ENCODE measurements around the gene MRPL11.
"Not testable (repeated sequence)": the region's sequence is repeated elsewhere in the genome, so short reads cannot be mapped to it uniquely, and the experiment has no call there.

The MRPL11 gene

DNA sequence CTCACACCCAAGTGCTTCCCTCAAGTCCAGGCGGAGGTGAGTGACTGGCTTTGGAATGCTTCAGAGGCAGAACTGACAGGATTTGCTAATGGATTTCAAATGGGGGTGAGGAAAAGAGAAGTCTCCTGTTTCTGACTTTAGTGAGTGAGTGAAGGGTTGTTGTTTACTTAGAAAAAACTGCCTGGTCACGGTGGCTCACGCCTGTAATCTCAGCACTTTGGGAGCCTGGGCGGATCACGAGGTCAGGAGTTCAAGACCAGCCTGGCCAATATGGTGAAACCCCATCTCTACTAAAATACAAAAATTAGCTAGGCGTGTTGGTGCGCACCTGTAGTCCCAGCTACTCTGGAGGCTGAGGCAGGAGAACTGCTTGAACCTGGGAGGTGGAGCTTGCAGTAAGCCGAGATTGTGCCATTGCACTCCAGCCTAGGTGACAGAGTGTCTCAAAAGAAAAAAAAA lies 6.7 kb downstream of the MRPL11 start:
- not testable (repeated sequence) for DNase-seq (ENCODE audit: low read depth in 2 of 3, low spot score in 1 of 3)

DNA sequence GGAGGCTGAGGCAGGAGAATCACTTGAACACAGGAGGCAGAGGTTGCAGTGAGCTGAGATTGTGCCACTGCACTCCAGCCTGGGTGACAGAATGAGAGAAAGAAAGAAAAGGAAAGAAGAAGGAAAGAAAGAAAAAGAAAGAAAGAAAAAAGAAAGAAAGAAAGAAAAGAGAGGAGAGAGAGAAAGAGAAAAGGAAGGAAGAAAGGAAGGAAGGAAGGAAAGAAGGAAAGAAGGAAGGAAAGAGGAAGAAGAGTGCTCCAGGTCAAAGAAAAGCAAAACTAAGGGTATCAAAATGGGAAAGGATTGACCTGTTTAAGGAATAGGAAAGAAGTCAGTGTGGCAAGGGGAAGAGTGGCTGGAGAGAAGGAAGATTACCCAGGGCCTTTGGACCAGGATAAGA lies 7.4 kb downstream of the MRPL11 start:
- DNase-seq (ENCODE audit: low read depth in 2 of 3, low spot score in 1 of 3), result not testable (repeated sequence)

DNA sequence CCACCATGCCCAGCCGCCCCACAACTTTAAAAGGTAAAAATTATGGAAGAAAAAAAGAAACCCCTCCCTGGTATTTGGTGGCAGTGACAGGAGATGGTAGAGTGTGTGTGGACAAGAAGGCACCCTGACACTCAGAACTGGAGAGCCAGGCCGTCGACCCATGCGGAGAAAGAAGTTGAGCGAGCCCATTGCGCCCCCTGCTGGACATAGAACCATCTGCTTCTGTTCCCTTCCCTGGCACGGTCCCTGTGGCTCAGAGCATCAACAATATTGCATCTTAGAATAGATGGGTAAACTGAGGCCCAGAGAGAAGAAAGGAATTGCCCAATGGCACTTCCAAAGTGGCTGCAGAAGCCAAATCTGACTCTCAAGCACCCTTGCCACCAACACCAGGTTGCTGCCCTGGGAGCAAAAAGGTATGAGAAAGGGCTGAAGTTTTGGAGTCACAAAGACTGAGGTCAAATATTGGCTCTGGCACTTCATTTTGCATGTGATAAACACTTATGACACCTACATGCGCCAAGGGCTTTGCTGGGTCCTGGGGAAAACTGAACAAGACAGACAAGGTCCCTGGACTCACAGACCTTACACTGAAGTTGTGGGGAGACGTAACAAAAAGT lies 8.6 kb downstream of the MRPL11 start:
- DNase-seq (ENCODE audit: low read depth in 2 of 3, low spot score in 1 of 3), result peak; percentile 65 to 78 (median 68)

DNA sequence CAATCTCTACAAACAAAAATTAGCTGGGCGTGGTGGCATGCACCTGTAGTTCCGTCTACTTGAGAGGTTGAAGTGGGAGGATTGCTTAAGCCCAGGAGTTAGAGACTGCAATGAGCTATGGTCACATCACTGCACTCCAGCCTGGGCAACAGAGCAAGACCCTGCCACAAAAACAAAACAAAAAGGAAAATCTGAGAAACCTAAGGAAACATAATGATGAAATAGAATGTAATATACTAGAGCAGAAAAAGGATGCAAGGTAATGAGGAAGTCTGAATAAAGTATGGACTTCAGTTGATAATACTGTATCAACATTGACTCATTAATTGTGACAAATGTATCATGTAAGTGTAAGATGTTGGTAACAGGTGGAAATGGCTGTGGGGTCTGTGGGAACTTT lies 9.7 kb downstream of the MRPL11 start:
- DNase-seq (ENCODE audit: low read depth in 2 of 3, low spot score in 1 of 3), result no peak

DNA sequence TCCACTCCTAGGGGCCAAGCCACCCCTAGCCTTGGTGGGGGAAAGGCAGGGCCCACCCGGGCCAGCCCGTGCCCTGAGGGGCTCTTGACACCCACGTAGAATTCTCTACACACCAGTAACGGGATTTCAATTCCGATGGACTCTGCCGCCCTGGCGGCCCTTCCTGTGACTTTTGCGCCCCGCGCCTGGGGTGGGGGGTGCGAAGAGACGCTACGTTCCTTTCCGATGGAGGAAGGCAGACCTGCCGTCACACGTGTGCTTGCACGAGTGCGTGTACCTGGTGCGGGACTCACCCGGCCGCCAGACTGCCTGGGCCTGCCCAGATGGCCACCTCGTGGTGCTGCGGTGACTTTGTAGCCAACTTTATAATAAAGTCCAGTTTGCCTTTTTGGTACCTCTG lies 12.3 kb downstream of the MRPL11 start:
- DNase-seq (ENCODE audit: low read depth in 2 of 3, low spot score in 1 of 3), result no peak

DNA sequence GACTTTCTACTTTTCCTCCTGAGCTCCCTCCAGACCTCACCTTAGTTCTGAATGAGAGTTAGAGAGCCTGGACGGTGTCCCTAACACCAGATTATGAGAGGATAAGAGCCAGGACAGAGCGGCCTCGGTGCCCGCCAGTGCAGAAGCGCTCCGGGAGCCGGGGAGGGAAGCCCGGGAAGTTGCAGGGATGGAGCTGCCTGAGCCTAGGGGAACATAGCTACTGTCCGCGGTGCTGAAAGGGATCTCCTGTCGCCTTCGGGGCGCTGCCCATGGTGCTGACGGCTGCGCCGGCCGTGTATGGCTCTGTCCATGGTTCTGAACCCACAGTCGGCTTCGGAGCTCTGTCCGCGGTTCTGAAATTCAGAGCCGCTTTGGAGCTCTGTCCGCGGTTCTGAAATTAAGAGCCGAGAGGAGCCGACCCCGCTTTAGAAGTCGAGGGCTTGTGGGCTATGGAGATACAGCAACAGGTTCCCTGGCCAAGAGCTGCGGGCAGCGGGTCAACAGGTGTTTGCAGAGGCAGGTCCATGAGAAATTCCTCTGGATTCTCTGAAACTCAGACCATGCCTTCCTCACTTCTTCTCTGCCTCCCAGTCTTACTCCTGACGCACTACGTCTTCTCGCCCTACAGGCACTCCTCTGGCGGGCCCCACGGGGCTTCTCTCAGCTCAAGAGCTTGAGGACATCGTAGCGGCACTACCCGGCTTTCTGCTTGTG lies 17.0 kb downstream of the MRPL11 start:
- peak; percentile 71 to 94 (median 81) for DNase-seq (ENCODE audit: low read depth in 2 of 3, low spot score in 1 of 3)

DNA sequence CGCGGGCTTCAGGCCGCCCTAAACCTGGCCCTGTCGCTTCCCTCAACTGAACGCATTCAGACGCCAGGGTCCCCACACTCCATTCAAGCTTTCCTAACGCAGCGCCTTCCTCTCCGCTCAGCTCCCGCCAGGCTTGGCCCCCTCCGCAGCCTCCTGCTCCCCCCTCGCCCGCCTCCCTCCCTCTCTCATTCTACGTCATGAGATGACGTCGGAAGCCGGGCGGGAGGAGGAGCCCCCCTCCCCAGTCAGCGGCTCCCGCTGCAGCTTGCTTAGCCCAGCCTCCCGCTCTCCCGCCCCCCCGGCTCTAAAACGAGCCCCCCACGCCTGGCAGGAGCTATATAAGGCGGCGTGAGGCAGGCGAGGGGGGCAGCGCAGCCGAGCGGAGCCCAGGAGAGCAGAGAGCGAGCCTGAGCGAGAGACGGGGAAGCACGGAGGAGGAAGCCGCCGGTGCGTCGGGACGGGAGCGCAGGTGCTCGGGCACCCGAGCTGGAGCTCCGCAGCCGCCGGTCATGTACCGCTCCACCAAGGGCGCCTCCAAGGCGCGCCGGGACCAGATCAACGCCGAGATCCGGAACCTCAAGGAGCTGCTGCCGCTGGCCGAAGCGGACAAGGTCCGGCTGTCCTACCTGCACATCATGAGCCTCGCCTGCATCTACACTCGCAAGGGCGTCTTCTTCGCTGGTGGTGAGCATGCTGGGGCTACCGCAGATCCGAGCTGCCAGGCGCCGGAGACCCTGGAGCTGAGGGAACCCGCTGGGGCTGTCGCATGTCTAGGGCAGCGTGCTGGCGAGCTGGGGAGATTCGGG lies 17.8 kb downstream of the MRPL11 start, which contains the start of gene NPAS4:
Gene NPAS4, plus strand, starts transcription at position 365 of the 806 bp plus-strand sequence. Its CDS starts 145 bp downstream, at position 510.
- DNase-seq (ENCODE audit: low read depth in 2 of 3, low spot score in 1 of 3), result no peak

DNA sequence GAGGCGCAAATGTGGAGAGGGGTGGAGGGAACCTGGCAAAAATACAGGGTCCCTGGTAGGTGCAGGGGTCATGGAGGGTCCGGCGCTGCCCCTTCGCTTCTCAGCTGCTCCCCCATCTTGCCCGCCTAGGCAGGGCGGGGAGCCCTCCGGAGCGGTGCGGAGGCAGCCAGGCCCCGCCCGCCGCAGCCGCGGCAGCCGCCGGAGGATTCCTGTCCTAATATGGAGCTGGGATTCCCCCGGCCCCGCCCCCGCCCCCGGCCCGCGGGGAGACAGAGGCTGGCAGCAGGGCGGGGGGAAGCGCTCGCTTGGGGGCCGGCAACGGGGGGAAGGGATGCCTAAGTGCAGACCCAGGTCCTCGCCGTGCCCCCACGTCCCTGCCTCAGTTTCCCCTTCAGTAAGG lies 18.8 kb downstream of the MRPL11 start:
- DNase-seq (ENCODE audit: low read depth in 2 of 3, low spot score in 1 of 3), result no peak

DNA sequence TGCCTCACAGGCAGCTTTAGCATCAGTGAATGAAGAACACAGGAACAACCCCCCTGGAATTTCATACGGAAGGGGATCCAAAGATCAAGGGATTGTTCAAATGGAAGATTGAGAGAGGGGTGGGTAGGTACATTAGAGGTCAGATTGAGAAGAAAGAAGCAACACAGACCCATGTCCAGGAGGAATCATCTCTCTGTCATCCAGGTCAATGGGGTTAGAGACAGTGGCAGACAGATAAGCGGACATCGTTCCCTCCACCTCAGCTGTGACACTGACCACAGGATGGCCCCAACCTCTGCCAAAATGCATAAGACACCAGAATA lies 19.7 kb downstream of the MRPL11 start:
- no peak for DNase-seq (ENCODE audit: low read depth in 2 of 3, low spot score in 1 of 3)

DNA sequence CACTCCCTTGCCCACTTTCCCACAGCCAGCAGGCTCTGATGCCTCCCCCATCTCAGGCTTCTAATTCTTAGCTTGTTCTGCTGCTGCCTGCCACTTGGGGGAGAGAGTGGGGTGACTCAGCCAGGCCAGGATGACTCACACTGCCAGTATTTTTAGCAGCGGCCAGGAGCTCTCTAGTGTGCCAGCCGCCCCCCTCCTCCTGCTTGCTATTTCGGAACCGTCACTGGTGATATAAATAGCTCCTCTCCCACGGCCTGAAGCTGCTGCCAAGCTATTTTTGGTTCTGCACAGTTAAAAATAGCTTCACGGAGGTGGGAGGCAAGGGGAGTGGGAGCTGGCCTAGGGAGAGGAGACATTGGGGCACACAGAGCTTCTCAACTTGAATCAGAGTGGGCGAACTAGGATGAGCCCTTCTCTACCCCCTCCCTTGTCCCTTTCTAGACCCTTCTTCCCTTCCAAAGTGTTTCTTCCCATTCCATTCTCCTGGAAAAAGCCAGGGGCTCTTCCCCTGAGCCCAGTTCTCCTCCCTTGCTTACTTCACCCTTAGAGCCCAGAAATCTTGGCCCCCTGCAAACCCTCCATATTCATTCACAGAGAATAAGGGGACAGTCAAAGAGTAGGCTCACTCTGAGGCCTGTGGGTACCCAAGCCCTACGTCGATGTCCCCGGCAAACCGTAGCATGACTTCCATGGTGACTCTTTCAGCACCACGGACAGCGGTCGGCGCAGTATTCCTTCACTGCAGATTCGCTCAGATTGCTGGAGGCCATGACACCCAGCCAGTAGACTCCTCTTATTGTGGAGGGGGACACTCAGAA lies 20.3 kb downstream of the MRPL11 start:
- DNase-seq (ENCODE audit: low read depth in 2 of 3, low spot score in 1 of 3), result peak; percentile 66 to 75 (median 67)

DNA sequence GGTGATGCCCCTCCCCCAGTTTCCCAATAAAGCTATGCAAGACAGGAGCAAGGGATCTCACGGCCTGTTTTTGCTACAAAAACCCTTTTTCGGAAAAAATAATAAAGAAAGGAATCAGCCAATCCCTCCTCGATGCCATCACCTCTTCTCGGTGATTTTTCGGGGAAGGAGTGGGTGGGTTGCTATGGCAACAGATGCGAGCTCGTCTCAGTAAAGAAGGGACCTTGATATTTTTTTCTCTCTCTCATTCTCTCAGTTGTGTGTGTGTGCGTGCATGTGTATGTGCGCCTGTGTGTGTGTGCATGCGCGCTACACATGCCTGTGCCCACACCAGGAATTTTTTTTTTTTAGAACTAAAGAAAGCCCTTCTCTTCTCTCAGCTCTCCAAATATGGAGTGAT lies 21.6 kb downstream of the MRPL11 start:
- peak; percentile 25 to 37 (median 28) for DNase-seq (ENCODE audit: low read depth in 2 of 3, low spot score in 1 of 3)

DNA sequence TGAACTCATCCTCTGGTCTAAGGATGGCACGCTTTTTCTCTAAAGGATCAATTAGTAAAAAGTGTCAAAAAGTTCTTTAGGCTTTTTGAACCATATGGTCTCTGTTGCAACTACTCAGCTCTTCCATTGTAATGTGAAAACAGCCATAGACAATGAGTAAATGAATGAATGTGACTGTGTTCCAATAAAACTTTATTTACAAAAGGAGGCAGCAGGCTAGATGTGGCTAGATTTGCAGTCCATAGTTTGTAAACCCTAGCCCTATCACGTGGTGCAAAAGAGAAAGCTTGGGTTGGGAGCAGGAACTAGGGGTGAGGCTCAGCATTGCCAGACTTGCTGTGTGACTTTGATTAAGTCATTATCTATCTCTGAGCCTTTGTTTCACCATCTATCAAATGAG lies 23.2 kb downstream of the MRPL11 start:
- no peak for DNase-seq (ENCODE audit: low read depth in 2 of 3, low spot score in 1 of 3)

DNA sequence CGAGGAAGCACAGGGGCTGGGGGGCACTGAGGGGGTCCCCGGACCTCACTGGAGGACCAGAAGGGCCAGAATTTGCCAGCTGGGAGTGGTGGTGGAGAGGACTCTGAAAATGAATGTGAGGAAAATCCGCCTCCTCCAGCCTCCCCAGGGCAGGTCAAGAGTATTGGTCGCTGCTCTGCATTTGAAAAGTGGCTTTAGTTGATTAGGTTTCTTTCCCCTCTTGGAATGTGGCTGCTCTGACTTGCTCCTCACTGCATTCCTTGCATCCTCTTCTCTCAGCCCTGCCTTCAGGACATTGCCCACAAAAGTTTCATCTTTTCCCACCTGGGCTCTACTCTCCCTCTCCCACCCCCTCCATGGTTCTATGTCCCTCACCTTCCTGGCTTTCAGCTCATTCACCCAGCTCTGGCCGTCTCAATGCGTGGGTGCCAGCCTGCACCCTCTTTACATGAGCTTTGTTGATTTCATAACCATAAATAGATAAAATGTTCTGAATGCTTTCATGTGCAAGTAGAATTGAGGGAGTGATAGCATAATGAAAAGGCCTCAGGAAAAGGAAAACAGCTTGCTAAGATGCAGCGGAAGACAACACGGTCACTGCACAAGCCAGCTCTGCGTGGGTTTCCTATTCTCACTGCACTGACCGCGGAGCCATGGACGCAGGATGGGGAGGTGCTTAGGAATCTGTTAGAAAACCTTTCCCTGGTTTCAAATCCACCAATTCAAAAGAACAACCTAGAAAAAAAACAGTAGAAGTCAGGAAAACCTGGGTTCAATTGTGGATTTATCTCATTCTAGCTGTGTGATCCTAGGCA lies 24.3 kb downstream of the MRPL11 start:
- DNase-seq (ENCODE audit: low read depth in 2 of 3, low spot score in 1 of 3), result no peak

DNA sequence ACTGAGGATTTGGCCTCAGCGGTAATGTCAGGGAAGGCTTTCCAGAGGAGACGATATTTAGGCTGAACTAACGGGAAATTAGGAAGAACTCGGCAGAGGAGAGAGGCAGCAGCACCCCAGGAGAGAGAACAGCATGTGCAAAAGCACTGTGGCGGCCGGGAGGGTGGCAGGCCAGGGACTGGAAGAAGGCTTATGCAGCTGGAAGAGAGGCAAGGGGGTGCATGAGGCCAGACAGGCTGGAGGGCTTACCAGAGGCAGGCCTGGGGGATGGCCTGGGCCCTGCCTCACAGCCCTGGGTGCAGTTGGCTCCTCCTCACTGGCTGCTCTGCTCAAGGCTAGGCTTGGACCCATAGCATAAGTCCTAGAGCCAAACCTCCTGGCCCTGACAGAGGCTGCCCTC lies 25.5 kb downstream of the MRPL11 start:
- no peak for DNase-seq (ENCODE audit: low read depth in 2 of 3, low spot score in 1 of 3)

DNA sequence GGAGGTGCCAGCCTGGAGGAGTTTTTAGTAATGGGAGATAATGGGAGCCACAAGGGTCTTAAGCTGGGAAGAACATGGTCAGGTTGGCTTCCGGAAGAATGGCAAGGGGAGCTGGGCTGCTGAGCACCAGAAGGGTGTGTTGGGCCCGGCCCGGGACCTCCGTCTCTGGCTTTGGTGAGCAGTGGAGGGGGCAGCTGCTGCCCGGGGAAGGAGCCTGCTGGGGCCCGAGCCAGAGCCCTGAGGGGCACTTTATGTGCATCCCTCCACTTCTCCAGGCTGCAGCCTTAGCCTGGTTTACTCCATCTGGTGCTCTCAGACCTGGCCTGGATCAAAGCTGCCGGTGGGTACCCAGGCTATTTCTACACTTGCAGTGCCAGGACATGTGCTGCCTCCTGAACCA lies 26.5 kb downstream of the MRPL11 start:
- no peak for DNase-seq (ENCODE audit: low read depth in 2 of 3, low spot score in 1 of 3)

DNA sequence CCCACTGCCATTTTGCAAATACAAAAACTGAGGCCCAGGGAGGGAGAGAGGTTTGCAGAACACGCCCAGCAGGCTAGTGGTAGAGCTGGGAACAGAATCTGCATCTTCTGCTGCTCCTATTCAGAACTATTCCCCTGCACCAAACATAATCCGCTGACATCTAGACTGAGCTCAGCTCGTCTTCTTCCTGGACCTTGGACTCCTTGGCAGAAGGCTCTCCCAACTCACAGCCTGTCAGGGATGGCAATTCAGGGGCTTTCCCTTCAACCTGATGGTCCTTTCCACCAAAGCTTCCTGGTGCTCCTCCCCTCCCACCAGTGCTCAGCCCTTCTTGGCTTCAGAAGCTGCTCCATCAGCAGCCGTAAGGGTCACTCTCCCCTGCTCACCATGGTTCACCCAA lies 27.3 kb downstream of the MRPL11 start:
- DNase-seq (ENCODE audit: low read depth in 2 of 3, low spot score in 1 of 3), result no peak

DNA sequence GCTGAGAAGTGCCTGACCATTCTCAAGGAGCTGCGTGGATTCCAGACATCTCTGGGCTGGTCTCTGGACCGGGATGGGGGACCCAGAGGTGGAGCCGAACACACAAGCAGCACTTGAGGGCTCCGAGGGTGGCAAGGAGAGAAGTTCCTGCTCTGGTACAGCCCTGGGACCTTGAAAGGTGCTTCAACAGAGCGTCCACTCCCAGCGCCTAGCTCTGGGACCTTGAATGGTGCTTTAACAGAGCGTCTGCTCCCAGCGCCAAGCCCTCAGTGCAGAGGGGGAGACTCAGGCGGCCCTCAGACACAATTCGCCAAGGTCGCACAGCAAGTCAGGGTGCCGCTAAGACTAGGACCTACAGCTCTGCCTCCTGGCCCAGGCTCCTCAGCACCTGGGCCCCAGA lies 28.5 kb downstream of the MRPL11 start:
- DNase-seq (ENCODE audit: low read depth in 2 of 3, low spot score in 1 of 3), result no peak

DNA sequence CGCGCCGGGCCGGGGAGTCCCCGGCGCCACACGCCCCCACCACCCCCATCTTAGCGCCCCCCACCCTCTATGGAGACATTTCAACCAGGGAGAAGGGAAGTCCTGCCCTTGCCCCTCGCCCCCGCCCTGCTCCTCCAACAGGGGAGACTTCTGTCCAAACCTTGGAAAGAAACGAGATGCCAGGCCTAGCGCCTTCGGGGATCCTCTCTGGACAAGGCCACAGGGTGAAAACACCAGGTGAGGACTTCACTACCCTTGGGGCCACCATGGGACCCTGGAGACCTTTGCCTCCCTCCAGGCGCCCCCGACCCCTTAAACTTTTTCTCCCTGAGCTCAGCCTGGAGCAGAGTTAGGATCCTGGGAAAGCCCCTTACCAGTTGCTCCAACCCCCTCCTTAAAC lies 29.4 kb downstream of the MRPL11 start:
- no peak for DNase-seq (ENCODE audit: low read depth in 2 of 3, low spot score in 1 of 3)

DNA sequence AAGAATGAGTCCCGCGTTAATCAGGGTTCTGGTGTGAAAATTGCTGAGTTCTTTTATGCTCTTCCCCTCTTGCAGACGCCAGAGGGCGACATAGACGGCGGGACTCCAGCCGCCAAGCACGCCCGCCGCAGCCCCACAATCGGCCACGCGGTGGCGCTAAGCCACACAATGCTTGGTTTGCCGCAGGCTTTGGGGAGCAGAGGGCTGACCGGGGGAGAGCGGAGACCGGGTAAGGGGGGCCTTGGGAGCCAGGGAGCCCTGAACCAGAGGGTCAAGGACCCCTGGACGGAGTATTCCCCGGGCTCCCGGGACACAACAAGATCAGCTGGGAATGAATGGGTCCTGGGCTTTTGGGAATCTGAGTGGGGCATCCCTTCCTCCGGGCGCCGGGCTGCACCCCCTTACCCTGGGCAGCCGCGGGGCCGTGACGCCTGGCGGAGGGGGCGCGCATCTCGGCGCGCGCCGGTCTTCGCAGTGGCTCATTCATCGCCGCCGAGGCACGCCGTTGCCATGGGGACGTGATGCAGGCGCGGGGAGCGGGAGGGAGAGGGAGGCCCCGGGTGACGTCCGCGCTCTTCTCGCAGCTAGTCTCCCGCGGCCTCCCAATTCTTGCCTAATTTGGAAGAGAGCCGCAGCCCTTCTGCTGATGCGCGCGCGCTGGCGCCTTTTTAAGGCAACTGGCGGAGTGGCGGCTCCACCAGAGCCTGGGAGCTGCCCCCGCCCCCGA lies 30.0 kb downstream of the MRPL11 start:
- DNase-seq (ENCODE audit: low read depth in 2 of 3, low spot score in 1 of 3), result peak; percentile 85 to 99 (median 89)

DNA sequence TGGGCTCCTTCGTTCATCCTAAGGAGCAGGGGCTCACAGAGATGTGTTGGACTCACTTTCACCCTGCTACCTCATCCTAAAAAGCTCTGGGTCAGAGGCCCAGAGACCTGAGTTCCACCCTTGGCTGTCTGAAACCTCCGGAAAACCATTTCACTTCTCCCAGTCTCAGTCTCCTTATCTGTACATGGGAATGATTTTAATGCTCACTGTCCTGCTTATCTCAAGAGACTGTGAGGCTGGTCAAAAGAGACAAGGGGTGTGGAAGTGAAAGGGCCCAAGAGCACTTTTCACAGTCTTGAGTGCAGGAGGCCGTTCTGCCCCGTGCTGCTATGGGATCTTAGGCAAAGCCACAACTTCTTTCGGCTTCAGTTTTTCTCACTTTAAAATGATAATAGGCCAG lies 31.0 kb downstream of the MRPL11 start:
- no peak for DNase-seq (ENCODE audit: low read depth in 2 of 3, low spot score in 1 of 3)

All from stimulated activated CD4-positive, alpha-beta T cell treated with anti-CD3 and anti-CD28 coated beads, Interleukin-12 subunit alpha, Interleukin-12 subunit beta, amount 100 ng/mL, for 48 hours (primary cell).